WTC11 (cell line): ENCODE measurements around the gene TPRG1L. TPM values are rescaled to one million over a fixed set of nuclear protein-coding genes. Genes with fewer than 3 reads are reported as not detected.

Source experiments
- ARID4B ChIP-seq: sonication (generic); formaldehyde crosslinking; IDR thresholded peaks from 2 replicates; pipeline ENCODE4 v1.8.0; 2023; ENCODE audit warnings: missing genetic modification reagents, mild to moderate bottlenecking, borderline replicate concordance
- ATF6 ChIP-seq: sonication (generic); formaldehyde crosslinking; IDR thresholded peaks from 2 replicates; pipeline ENCODE4 v1.8.1; 2023; ENCODE audit warnings: mild to moderate bottlenecking, missing genetic modification reagents
- E2F4 ChIP-seq: sonication (generic); formaldehyde crosslinking; IDR thresholded peaks from 2 replicates; pipeline ENCODE4 v1.8.1; 2022; ENCODE audit warnings: low read depth, mild to moderate bottlenecking, moderate library complexity, missing genetic modification reagents, borderline replicate concordance
- EMX1 ChIP-seq: fragments of 250-450 bp; sonication (Bioruptor Pico); IDR thresholded peaks from 2 replicates; pipeline ENCODE4 v1.8.0; 2021; ENCODE audit warnings: mild to moderate bottlenecking
- JUN ChIP-seq: sonication (generic); formaldehyde crosslinking; IDR thresholded peaks from 2 replicates; pipeline ENCODE4 v1.8.0; 2023; ENCODE audit warnings: mild to moderate bottlenecking, missing genetic modification reagents
- MXD4 ChIP-seq: fragments of 250-450 bp; sonication (Bioruptor Pico); IDR thresholded peaks from 2 replicates; pipeline ENCODE4 v1.8.0; 2021; ENCODE audit warnings: mild to moderate bottlenecking, moderate library complexity, borderline replicate concordance
- MYBL2 ChIP-seq: sonication (generic); formaldehyde crosslinking; IDR thresholded peaks from 2 replicates; pipeline ENCODE4 v1.8.1; 2023; ENCODE audit warnings: mild to moderate bottlenecking, moderate library complexity, missing genetic modification reagents
- PRRX2 ChIP-seq: fragments of 250-450 bp; sonication (Bioruptor Pico); IDR thresholded peaks from 2 replicates; pipeline ENCODE4 v1.8.0; 2021; ENCODE audit warnings: mild to moderate bottlenecking
- STAT6 ChIP-seq: sonication (generic); formaldehyde crosslinking; conservative IDR thresholded peaks from 2 replicates; pipeline ENCODE4 v1.8.1; 2023; ENCODE audit warnings: mild to moderate bottlenecking, low read depth, missing genetic modification reagents, moderate library complexity
- ZNF232 ChIP-seq: sonication (generic); formaldehyde crosslinking; IDR thresholded peaks from 2 replicates; pipeline ENCODE4 v1.8.0; 2022; ENCODE audit warnings: mild to moderate bottlenecking, missing genetic modification reagents
- total RNA-seq: library from RNA; stranded (reverse); gene quantifications from 3 replicates; pipeline ENCODE4 v1.2.3, GENCODE V29; 2021
- TF ChIP-seq, protein P1 (sequence below): sonication (generic); formaldehyde crosslinking; IDR thresholded peaks from 2 replicates; pipeline ENCODE4 v1.8.1; 2023; ENCODE audit warnings: mild to moderate bottlenecking, moderate library complexity, missing genetic modification reagents
- TF ChIP-seq, protein P2 (sequence below): sonication (generic); formaldehyde crosslinking; IDR thresholded peaks from 2 replicates; pipeline ENCODE4 v1.8.0; 2022; ENCODE audit warnings: mild to moderate bottlenecking, missing genetic modification reagents
- TF ChIP-seq, protein P3 (sequence below): sonication (generic); formaldehyde crosslinking; IDR thresholded peaks from 2 replicates; pipeline ENCODE4 v1.8.0; 2022; ENCODE audit warnings: mild to moderate bottlenecking, missing genetic modification reagents
- TF ChIP-seq, protein P4 (sequence below): fragments of 250-450 bp; sonication (Bioruptor Pico); IDR thresholded peaks from 2 replicates; pipeline ENCODE4 v2.1.2; 2022; ENCODE audit warnings: mild to moderate bottlenecking, moderate library complexity

Gene TPRG1L
- total RNA-seq, 1 experiment from 2014 or later = 20.9 TPM

DNA sequence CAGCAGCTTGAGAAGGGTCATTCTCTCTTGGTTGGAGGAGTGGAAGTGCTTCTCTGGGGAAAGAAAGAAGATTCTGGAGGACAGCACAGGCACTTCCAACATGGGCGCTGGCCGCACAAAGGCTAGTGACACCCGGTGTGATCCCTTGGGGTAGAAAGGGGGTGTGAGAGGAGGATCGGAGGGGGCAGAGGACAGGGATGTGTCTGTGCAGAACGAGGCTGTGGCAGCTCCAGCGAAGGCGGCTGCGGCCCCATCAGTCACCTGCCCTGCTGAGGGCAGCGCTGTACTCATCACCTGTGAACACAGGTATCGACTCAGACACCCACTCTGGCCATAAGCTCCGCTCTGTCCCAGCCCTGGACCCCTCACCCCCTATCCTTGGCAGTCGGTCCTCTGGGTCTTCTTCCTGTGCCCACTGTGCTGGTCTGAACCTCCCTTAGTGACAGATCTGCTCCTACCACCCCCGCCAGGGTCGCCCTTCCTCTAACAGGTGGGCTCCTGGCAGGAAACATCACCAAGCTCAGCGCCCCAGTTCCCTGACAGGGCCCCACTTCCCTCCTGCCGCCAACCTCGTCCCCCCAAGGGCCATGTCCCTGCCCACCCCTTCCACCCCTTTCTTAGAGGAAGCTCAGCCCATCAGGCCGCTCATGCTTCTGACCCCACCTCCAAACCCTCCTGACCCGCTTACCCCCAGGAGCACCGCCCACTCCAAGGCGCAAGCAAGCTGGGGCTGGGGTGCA lies 47.6 kb downstream of the TPRG1L start (continued):
- TF ChIP-seq E2F4 (CRISPR knock-in tag) (no peak), ZNF232 (CRISPR knock-in tag) (no peak), ARID4B (CRISPR knock-in tag) (no peak), MXD4 (no peak), MYBL2 (no peak), ATF6 (CRISPR knock-in tag) (no peak), JUN (CRISPR knock-in tag) (no peak), STAT6 (CRISPR knock-in tag) (no peak), EMX1 (no peak), PRRX2 (CRISPR knock-in tag) (no peak)
- TF ChIP-seq, protein P1, sequence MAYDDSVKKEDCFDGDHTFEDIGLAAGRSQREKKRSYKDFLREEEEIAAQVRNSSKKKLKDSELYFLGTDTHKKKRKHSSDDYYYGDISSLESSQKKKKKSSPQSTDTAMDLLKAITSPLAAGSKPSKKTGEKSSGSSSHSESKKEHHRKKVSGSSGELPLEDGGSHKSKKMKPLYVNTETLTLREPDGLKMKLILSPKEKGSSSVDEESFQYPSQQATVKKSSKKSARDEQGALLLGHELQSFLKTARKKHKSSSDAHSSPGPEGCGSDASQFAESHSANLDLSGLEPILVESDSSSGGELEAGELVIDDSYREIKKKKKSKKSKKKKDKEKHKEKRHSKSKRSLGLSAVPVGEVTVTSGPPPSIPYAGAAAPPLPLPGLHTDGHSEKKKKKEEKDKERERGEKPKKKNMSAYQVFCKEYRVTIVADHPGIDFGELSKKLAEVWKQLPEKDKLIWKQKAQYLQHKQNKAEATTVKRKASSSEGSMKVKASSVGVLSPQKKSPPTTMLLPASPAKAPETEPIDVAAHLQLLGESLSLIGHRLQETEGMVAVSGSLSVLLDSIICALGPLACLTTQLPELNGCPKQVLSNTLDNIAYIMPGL (CRISPR knock-in tag) = no peak
- TF ChIP-seq, protein P2, sequence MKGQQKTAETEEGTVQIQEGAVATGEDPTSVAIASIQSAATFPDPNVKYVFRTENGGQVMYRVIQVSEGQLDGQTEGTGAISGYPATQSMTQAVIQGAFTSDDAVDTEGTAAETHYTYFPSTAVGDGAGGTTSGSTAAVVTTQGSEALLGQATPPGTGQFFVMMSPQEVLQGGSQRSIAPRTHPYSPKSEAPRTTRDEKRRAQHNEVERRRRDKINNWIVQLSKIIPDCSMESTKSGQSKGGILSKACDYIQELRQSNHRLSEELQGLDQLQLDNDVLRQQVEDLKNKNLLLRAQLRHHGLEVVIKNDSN (CRISPR knock-in tag) = no peak
- TF ChIP-seq, protein P3, sequence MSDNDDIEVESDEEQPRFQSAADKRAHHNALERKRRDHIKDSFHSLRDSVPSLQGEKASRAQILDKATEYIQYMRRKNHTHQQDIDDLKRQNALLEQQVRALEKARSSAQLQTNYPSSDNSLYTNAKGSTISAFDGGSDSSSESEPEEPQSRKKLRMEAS (CRISPR knock-in tag) = no peak
- TF ChIP-seq, protein P4, sequence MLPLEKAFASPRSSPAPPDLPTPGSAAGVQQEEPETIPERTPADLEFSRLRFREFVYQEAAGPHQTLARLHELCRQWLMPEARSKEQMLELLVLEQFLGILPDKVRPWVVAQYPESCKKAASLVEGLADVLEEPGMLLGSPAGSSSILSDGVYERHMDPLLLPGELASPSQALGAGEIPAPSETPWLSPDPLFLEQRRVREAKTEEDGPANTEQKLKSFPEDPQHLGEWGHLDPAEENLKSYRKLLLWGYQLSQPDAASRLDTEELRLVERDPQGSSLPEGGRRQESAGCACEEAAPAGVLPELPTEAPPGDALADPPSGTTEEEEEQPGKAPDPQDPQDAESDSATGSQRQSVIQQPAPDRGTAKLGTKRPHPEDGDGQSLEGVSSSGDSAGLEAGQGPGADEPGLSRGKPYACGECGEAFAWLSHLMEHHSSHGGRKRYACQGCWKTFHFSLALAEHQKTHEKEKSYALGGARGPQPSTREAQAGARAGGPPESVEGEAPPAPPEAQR (CRISPR knock-in tag) = no peak
